NB4 (cell line): Measurements from ENCODE around the gene GNAI2.

ENCODE experiments used
- POLR2A ChIP-seq: IDR thresholded peaks from 2 replicates; pipeline ENCODE4 v1.6.1; 2011; ENCODE audit warnings: mild to moderate bottlenecking; ENCODE audit not compliant: insufficient read length; ENCODE audit errors: extremely low read depth
- TF ChIP-seq, protein P1 (sequence below): IDR thresholded peaks from one replicate; pipeline ENCODE4 v1.5.1; 2012; ENCODE audit warnings: low read depth, low read length

DNA sequence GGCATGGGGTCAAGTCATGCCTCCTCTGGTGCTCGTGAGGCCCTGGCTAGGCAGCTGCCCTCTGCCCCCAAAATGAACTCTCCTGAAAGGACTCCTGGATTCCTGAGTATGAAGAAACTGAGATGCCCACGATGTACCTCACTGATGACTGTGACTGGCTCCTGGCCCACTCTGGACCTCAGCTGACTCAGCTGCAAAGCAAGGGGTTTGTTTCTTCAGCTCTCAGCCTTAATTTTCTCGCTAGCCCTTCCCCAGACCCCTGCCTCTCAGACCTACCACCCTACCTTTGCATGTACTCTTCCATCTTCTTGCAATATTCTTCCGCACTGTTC lies 5.2 kb upstream of the GNAI2 start:
- TF ChIP-seq, protein P1, sequence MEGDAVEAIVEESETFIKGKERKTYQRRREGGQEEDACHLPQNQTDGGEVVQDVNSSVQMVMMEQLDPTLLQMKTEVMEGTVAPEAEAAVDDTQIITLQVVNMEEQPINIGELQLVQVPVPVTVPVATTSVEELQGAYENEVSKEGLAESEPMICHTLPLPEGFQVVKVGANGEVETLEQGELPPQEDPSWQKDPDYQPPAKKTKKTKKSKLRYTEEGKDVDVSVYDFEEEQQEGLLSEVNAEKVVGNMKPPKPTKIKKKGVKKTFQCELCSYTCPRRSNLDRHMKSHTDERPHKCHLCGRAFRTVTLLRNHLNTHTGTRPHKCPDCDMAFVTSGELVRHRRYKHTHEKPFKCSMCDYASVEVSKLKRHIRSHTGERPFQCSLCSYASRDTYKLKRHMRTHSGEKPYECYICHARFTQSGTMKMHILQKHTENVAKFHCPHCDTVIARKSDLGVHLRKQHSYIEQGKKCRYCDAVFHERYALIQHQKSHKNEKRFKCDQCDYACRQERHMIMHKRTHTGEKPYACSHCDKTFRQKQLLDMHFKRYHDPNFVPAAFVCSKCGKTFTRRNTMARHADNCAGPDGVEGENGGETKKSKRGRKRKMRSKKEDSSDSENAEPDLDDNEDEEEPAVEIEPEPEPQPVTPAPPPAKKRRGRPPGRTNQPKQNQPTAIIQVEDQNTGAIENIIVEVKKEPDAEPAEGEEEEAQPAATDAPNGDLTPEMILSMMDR, result no peak
- TF ChIP-seq POLR2A, result no peak
